NAMALWA (cell line): ENCODE data around the gene CMKLR1.

Experiments
- DNase-seq: peaks from one replicate; pipeline ENCODE4 v3.0.0-alpha.2; 2015; ENCODE audit warnings: low spot score

CMKLR1 gene

GRCh38 chr12:108298761-108299275, 40.3 kb downstream of the CMKLR1 start:
- DNase-seq: no peak

- DNase-seq: no peak
Observed at GRCh38 chr12:108297895-108298760, 41.0 kb downstream of the CMKLR1 start.

- DNase-seq: no peak
Observed at GRCh38 chr12:108297424-108297823, 41.7 kb downstream of the CMKLR1 start.

GRCh38 chr12:108296945-108297344, 42.2 kb downstream of the CMKLR1 start:
- no peak for DNase-seq

GRCh38 chr12:108295641-108296040, 43.5 kb downstream of the CMKLR1 start:
- no peak for DNase-seq

GRCh38 chr12:108289350-108290161, 49.6 kb downstream of the CMKLR1 start:
- no peak for DNase-seq

- no peak for DNase-seq
Observed at GRCh38 chr12:108287227-108287626, 51.9 kb downstream of the CMKLR1 start.

- DNase-seq: no peak
Observed at GRCh38 chr12:108285016-108285415, 54.1 kb downstream of the CMKLR1 start.

GRCh38 chr12:108284163-108284562, 54.9 kb downstream of the CMKLR1 start:
- DNase-seq: no peak

- no peak for DNase-seq
Observed at GRCh38 chr12:108282676-108283075, 56.4 kb downstream of the CMKLR1 start.

- DNase-seq: no peak
Observed at GRCh38 chr12:108282160-108282559, 57.0 kb downstream of the CMKLR1 start.

- no peak for DNase-seq
Observed at GRCh38 chr12:108277613-108278012, 61.5 kb downstream of the CMKLR1 start.

- DNase-seq: no peak
Observed at GRCh38 chr12:108273217-108273616, 65.9 kb downstream of the CMKLR1 start.

- no peak for DNase-seq
Observed at GRCh38 chr12:108271951-108272872, 66.9 kb downstream of the CMKLR1 start.

GRCh38 chr12:108270849-108271143, 68.3 kb downstream of the CMKLR1 start:
- no peak for DNase-seq

GRCh38 chr12:108270035-108270848, 68.9 kb downstream of the CMKLR1 start:
- DNase-seq: no peak

GRCh38 chr12:108269224-108269623, 69.9 kb downstream of the CMKLR1 start:
- no peak for DNase-seq

- DNase-seq: no peak
Observed at GRCh38 chr12:108268397-108268796, 70.7 kb downstream of the CMKLR1 start.

GRCh38 chr12:108267450-108267849, 71.7 kb downstream of the CMKLR1 start:
- DNase-seq: no peak

- no peak for DNase-seq
Observed at GRCh38 chr12:108266131-108266530, 73.0 kb downstream of the CMKLR1 start.

GRCh38 chr12:108265505-108265904, 73.6 kb downstream of the CMKLR1 start:
- DNase-seq: no peak
